Hair follicular keratinocyte (primary cell): Measurements from ENCODE around the gene GOLGA8M. TPM values are rescaled to one million over a fixed set of nuclear protein-coding genes. Genes with fewer than 3 reads are reported as not detected.

Experiments used
- total RNA-seq: library from RNA; depleted of rRNA; stranded (reverse); fragments of >200 nt; gene quantifications from 2 replicates; pipeline ENCODE4 v1.2.3, GENCODE V29; 2015

GOLGA8M gene
- total RNA-seq, result not detected in 2 replicates

GRCh38 chr15:28712270-28712669 lies at the start of gene GOLGA8M:
Gene GOLGA8M, minus strand, starts transcription at chr15:28712421. Its CDS starts 98 bp downstream, at chr15:28712323.

Other genes with a start within 250 kb of the GOLGA8M start
- gene GOLGA8G, start 179.4 kb downstream of the GOLGA8M start, total RNA-seq, result not detected in 2 replicates
- gene GOLGA6L25, start 158.9 kb downstream of the GOLGA8M start, total RNA-seq, result not detected in 2 replicates
- not detected in 2 replicates for gene GOLGA6L7, start 136.2 kb upstream of the GOLGA8M start, total RNA-seq
- 6.6 and 10.4 TPM in 2 replicates for gene APBA2, start 173.6 kb upstream of the GOLGA8M start, total RNA-seq